ENCODE measurements around the gene SNX7. TPM values are rescaled to one million over a fixed set of nuclear protein-coding genes. Genes with fewer than 3 reads are reported as not detected.

SNX7 gene
- total RNA-seq, 1 donor from 2014 or later, result 46.0 TPM

DNA sequence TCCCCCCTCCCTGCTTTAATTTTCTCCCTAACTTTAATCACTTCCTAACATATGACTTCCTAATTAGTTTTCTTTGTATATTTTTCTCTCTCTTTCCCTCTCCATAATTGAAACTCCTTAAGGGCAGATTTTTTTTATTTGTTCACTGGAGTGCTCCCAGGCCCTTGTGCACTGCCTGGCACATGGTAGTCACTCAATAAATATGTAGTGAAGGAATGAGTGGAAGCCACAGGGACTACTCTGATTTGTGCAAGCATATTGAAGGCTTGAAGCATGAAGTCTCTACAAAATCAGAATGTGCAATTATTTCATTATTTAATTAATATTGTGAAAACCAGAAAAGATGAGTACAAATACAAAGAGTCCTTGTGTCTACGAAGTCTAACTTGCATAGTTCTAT lies 41.5 kb downstream of the SNX7 start:
- H3K4me3 Mint-ChIP-seq (ENCODE audit: unreplicated experiment), result no peak overlapping the region
- DNase-seq (ENCODE audit: low spot score), result no peak
- peaks cover 1% of the 10 kb centered on the region for H3K27me3 Mint-ChIP-seq (ENCODE audit: unreplicated experiment)
- peaks cover 2% of the 10 kb centered on the region for H3K4me1 Mint-ChIP-seq (ENCODE audit: unreplicated experiment)
- no peak overlapping the region for H3K27ac Mint-ChIP-seq (ENCODE audit: unreplicated experiment)
- no peaks in the 10 kb centered on the region for H3K9me3 Mint-ChIP-seq (ENCODE audit: unreplicated experiment)
- no peaks in the 10 kb centered on the region for H3K36me3 Mint-ChIP-seq (ENCODE audit: low read depth, unreplicated experiment)
- TF ChIP-seq, protein P1, sequence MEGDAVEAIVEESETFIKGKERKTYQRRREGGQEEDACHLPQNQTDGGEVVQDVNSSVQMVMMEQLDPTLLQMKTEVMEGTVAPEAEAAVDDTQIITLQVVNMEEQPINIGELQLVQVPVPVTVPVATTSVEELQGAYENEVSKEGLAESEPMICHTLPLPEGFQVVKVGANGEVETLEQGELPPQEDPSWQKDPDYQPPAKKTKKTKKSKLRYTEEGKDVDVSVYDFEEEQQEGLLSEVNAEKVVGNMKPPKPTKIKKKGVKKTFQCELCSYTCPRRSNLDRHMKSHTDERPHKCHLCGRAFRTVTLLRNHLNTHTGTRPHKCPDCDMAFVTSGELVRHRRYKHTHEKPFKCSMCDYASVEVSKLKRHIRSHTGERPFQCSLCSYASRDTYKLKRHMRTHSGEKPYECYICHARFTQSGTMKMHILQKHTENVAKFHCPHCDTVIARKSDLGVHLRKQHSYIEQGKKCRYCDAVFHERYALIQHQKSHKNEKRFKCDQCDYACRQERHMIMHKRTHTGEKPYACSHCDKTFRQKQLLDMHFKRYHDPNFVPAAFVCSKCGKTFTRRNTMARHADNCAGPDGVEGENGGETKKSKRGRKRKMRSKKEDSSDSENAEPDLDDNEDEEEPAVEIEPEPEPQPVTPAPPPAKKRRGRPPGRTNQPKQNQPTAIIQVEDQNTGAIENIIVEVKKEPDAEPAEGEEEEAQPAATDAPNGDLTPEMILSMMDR (IDR thresholded peaks at IDR 0.05; ENCODE audit: unreplicated experiment), result no peak

DNA sequence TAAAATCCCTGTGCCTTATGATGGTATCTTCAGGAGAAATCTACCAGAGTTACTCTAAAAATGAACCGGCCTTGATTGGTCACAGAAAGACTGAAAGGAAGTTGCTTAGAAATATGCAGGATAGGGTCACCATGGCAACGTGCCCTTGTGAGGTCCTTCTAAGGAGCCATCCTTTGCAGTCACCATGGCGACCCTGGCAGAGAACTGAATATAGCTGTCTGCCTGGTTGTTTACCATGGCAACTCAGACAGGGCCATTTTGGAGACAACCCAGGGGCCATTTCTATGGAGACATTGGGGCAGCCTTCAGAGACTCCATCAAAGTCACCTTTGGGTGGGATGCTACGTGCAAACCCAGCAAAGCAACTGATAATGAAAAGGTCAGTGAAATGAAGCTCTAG lies 43.0 kb downstream of the SNX7 start:
- H3K27ac Mint-ChIP-seq (ENCODE audit: unreplicated experiment), result no peak overlapping the region

DNA sequence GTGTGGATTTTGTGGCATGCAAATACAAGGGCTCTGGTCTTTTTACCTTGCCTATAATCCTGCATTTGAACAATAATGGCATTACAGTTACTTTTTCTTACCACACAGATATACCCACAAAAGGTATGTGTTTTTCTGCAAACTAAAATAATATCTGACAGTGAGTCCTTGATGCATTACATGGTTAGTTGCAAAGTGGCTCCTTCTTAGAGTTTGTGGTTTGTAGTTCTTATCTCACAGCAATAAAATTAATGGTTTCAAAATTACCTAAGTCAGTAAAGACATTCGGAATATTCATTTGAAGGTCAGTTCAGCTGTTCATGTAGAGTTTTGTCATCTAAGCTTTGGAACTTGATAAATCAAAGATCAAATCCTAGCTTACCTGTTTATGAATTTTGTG lies 43.5 kb downstream of the SNX7 start:
- no peak overlapping the region for H3K27ac Mint-ChIP-seq (ENCODE audit: unreplicated experiment)
- H3K4me3 Mint-ChIP-seq (ENCODE audit: unreplicated experiment), result no peak overlapping the region
- H3K4me1 Mint-ChIP-seq (ENCODE audit: unreplicated experiment), result no peaks in the 10 kb centered on the region
- H3K27me3 Mint-ChIP-seq (ENCODE audit: unreplicated experiment), result peaks cover 1% of the 10 kb centered on the region
- TF ChIP-seq, protein P1 (IDR thresholded peaks at IDR 0.05; ENCODE audit: unreplicated experiment), result no peak
- DNase-seq (ENCODE audit: low spot score), result no peak
- H3K36me3 Mint-ChIP-seq (ENCODE audit: low read depth, unreplicated experiment), result no peaks in the 10 kb centered on the region
- no peaks in the 10 kb centered on the region for H3K9me3 Mint-ChIP-seq (ENCODE audit: unreplicated experiment)

More for the DNA sequence above, 43.0 kb downstream of the SNX7 start:
- TF ChIP-seq, protein P1 (IDR thresholded peaks at IDR 0.05; ENCODE audit: unreplicated experiment), result no peak
- Mint-ChIP-seq H3K4me1 (ENCODE audit: unreplicated experiment) (peaks cover 2% of the 10 kb centered on the region), H3K4me3 (ENCODE audit: unreplicated experiment) (no peak overlapping the region), H3K9me3 (ENCODE audit: unreplicated experiment) (no peaks in the 10 kb centered on the region), H3K36me3 (ENCODE audit: low read depth, unreplicated experiment) (no peaks in the 10 kb centered on the region), H3K27me3 (ENCODE audit: unreplicated experiment) (peaks cover 1% of the 10 kb centered on the region)
- peak; percentile 10 for DNase-seq (ENCODE audit: low spot score)

DNA sequence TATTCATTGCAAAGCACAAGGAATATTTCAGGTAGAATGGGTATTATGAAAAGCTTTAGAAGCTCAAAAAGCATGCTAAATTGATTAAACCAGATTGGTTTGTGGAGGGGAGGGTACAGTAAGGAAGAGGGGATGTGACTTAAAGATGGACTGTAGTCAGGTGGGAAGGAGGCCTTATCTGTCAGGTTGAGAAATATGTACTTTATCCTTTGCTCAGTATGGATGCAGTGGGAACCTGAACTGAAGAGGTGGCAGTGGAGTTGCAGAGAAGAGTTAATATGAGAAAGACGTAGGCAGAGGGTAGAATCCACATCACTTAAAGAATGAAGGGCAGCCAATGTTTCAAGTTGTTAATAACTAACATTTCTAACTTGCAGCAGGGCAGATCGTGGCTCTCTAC lies 44.1 kb downstream of the SNX7 start:
- Mint-ChIP-seq H3K4me1 (ENCODE audit: unreplicated experiment) (no peaks in the 10 kb centered on the region), H3K4me3 (ENCODE audit: unreplicated experiment) (no peak overlapping the region)
- no peak for DNase-seq (ENCODE audit: low spot score)

DNA sequence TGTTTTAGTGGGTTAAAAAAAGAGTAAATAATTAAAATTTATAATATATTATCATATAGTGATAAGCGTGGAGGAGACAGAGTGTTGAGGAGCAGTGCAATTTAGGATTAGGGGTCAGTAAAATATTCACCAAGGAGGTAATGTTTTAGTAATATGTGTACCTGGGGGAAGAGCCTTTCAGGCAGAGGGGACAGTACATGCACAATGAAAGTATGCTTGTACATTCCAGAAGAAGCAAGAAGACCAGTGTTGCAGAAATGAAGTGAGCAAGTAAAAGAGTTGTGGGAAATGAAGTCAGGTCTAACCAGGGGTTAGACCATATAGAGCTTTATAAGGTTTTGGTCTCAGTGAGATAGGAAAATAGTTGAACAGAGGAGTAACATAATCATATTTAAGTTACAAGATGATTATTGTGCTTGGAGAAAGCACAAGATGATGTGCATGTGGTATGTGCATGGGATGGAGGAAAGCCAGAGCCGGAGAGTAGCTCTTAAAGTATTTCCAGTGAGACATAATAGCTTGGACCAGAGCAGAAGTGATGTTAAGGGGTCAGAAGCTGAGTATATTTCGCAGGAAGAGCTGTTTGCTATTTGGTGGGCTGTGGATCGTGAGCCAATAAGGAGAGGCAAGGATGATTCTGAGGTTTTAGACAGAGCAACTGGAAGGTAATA lies 44.8 kb downstream of the SNX7 start:
- Mint-ChIP-seq H3K36me3 (ENCODE audit: low read depth, unreplicated experiment) (peaks cover under 1% of the 10 kb centered on the region), H3K27me3 (ENCODE audit: unreplicated experiment) (peaks cover 1% of the 10 kb centered on the region), H3K9me3 (ENCODE audit: unreplicated experiment) (no peaks in the 10 kb centered on the region), H3K27ac (ENCODE audit: unreplicated experiment) (no peak overlapping the region), H3K4me3 (ENCODE audit: unreplicated experiment) (no peak overlapping the region), H3K4me1 (ENCODE audit: unreplicated experiment) (no peaks in the 10 kb centered on the region)
- TF ChIP-seq, protein P1 (IDR thresholded peaks at IDR 0.05; ENCODE audit: unreplicated experiment), result no peak
- no peak for DNase-seq (ENCODE audit: low spot score)

More for the DNA sequence above, 44.1 kb downstream of the SNX7 start:
- no peak overlapping the region for H3K27ac Mint-ChIP-seq (ENCODE audit: unreplicated experiment)
- TF ChIP-seq, protein P1 (IDR thresholded peaks at IDR 0.05; ENCODE audit: unreplicated experiment), result no peak
- peaks cover 1% of the 10 kb centered on the region for H3K27me3 Mint-ChIP-seq (ENCODE audit: unreplicated experiment)
- H3K36me3 Mint-ChIP-seq (ENCODE audit: low read depth, unreplicated experiment), result no peaks in the 10 kb centered on the region
- no peaks in the 10 kb centered on the region for H3K9me3 Mint-ChIP-seq (ENCODE audit: unreplicated experiment)
